H1 (cell line): ENCODE results near the gene SOX12. TPM values are rescaled to one million over a fixed set of nuclear protein-coding genes. Genes with fewer than 3 reads are reported as not detected.

ENCODE experiments used
- E2F6 ChIP-seq: IDR thresholded peaks from 2 replicates; pipeline ENCODE4 v1.6.1; 2012; ENCODE audit warnings: inconsistent platforms
- PHF8 ChIP-seq: fragments of 200-600 bp; sonication (generic); conservative IDR thresholded peaks from 2 replicates; pipeline ENCODE4 v1.7.1; 2012; ENCODE audit warnings: low read depth, mild to moderate bottlenecking, inconsistent platforms, low read length, moderate library complexity
- RAD21 ChIP-seq, 2 experiments: IDR thresholded peaks in 1 of 2; conservative IDR thresholded peaks in 1 of 2; 2 replicates each; pipeline ENCODE4 v1.6.1; 2011; ENCODE audit warnings: low read depth in 2 of 2, low read length in 2 of 2, improper control_type of control experiment in 1 of 2, inconsistent platforms in 1 of 2, mild to moderate bottlenecking in 1 of 2, moderate library complexity in 1 of 2
- polyA plus RNA-seq, 7 experiments: library from polyadenylated mRNA; depleted of rRNA in 3 of 7; stranded (reverse) in 5 of 7; unstranded in 2 of 7; fragments of >200 nt in 5 of 7; fragments of 200-250 nt in 2 of 7; gene quantifications; 1 replicate in 5 of 7; 2 replicates in 1 of 7; 4 replicates in 1 of 7; pipeline versions ENCODE4 v1.2.1 to v1.2.3, GENCODE V29; 2011 to 2013; ENCODE audit warnings: missing spikeins in 2 of 7, mixed read lengths in 2 of 7
- total RNA-seq: library from RNA; stranded (reverse); fragmentation: NEBNext Ultra II Directional; extraction: Animal tissue kit (Norgen Biotek cat#: 25700); gene quantifications from 2 replicates; pipeline ENCODE4 v1.2.1, GENCODE V29; 2021

The SOX12 gene
- total and polyA plus RNA-seq, 2 of the 8 experiments (the other 6 are each of a cell fraction or from before 2014, with no cell fraction given) = 6.4 to 63.0 TPM

- no peak for TF ChIP-seq RAD21 (IDR thresholded peaks at IDR 0.05 in 1 of 2, conservative IDR thresholded peaks at IDR 0.05 in 1 of 2; ENCODE audit: low read depth in 2 of 2, low read length in 2 of 2)
- TF ChIP-seq PHF8 = no peak
- no peak for TF ChIP-seq E2F6
Observed at GRCh38 chr20:370151-370600, 44.8 kb downstream of the SOX12 start (continued).
